Fibroblast of lung (primary cell): Measurements from ENCODE around the gene ITSN1. TPM values are rescaled to one million over a fixed set of nuclear protein-coding genes. Genes with fewer than 3 reads are reported as not detected.
A peak's percentile ranks its signal among the peaks of the same experiment; 100 is the strongest.

ENCODE experiments used
- DNase-seq, 2 donors: peaks; one replicate each; pipeline versions ENCODE4 v3.0.0 to v3.0.0-alpha.2; 2010; ENCODE audit warnings: low read depth in 2 of 2
- H2AFZ ChIP-seq: 2 replicates; pipeline ENCODE4 v1.5.1; 2012; ENCODE audit warnings: low read length, control low read depth, inconsistent platforms
- H3K27ac ChIP-seq: 2 replicates; pipeline ENCODE4 v1.5.1; 2011; ENCODE audit warnings: low read length, control low read depth; ENCODE audit not compliant: insufficient read depth
- H3K27me3 ChIP-seq: 2 replicates; pipeline ENCODE4 v1.5.1; 2011; ENCODE audit warnings: mild to moderate bottlenecking, low read length; ENCODE audit not compliant: control insufficient read depth, insufficient read depth
- H3K36me3 ChIP-seq: 2 replicates; pipeline ENCODE4 v1.5.1; 2011; ENCODE audit warnings: low read length; ENCODE audit not compliant: control insufficient read depth, insufficient read depth
- H3K4me1 ChIP-seq: 2 replicates; pipeline ENCODE4 v1.5.1; 2011; ENCODE audit warnings: low read length; ENCODE audit not compliant: control insufficient read depth, insufficient read depth; ENCODE audit errors: extremely low read depth
- H3K4me2 ChIP-seq: 2 replicates; pipeline ENCODE4 v1.5.1; 2011; ENCODE audit warnings: low read length, control low read depth; ENCODE audit not compliant: insufficient read depth; ENCODE audit errors: extremely low read depth
- H3K4me3 ChIP-seq, 4 experiments: fragments of 200-600 bp in 1 of 4; sonication (generic) in 1 of 4; replicated peaks in 1 of 4; 2 replicates each; pipeline ENCODE4 v1.5.1; 2011 to 2016; ENCODE audit warnings: low read length in 4 of 4, low read depth in 3 of 4, mild to moderate bottlenecking in 3 of 4, control low read depth in 2 of 4, inconsistent platforms in 1 of 4, mixed read lengths in 1 of 4; ENCODE audit not compliant: insufficient read depth in 1 of 4; ENCODE audit errors: control extremely low read depth in 1 of 4
- H3K79me2 ChIP-seq: 2 replicates; pipeline ENCODE4 v1.5.1; 2012; ENCODE audit warnings: mild to moderate bottlenecking, low read length, inconsistent platforms; ENCODE audit not compliant: control insufficient read depth, insufficient read depth
- H3K9ac ChIP-seq: 2 replicates; pipeline ENCODE4 v1.5.1; 2011; ENCODE audit warnings: mild to moderate bottlenecking, low read length, control low read depth; ENCODE audit not compliant: insufficient read depth
- H3K9me3 ChIP-seq: 2 replicates; pipeline ENCODE4 v1.5.1; 2012; ENCODE audit warnings: low read depth, low read length; ENCODE audit not compliant: control insufficient read depth, insufficient read depth
- H4K20me1 ChIP-seq: 2 replicates; pipeline ENCODE4 v1.5.1; 2011; ENCODE audit warnings: low read length; ENCODE audit not compliant: control insufficient read depth, insufficient read depth; ENCODE audit errors: extremely low read depth
- CTCF ChIP-seq, 2 donors: IDR thresholded peaks in 1 of 2; conservative IDR thresholded peaks in 1 of 2; 1 replicate in 1 of 2; 2 replicates in 1 of 2; pipeline ENCODE4 v1.5.1; 2011 to 2012; ENCODE audit warnings: low read length in 2 of 2, control low read depth in 1 of 2, inconsistent platforms in 1 of 2, low read depth in 1 of 2, mild to moderate bottlenecking in 1 of 2
- EZH2 ChIP-seq: IDR thresholded peaks from 2 replicates; pipeline ENCODE4 v1.5.1; 2012; ENCODE audit warnings: low read length, control low read depth, mild to moderate bottlenecking; ENCODE audit errors: missing control alignments
- polyA plus RNA-seq, 2 donors: library from polyadenylated mRNA; depleted of rRNA in 1 of 2; stranded (reverse) in 1 of 2; unstranded in 1 of 2; fragments of >200 nt; gene quantifications; 2 replicates each; pipeline ENCODE4 v1.2.1, GENCODE V29; 2011 to 2012; ENCODE audit warnings: missing spikeins in 1 of 2
- total RNA-seq: library from RNA; depleted of rRNA; stranded (reverse); fragments of >200 nt; gene quantifications from 2 replicates; pipeline ENCODE4 v1.2.1, GENCODE V29; 2014

The ITSN1 gene
- total and polyA plus RNA-seq, 2 donors (not counting 1 experiment from before 2014, with no cell fraction given), result 34.7 to 63.1 TPM

GRCh38 chr21:33801424-33802405, 159.4 kb downstream of the ITSN1 start:
- H3K27me3 ChIP-seq, result no peaks in the 10 kb centered on the region
- TF ChIP-seq CTCF (conservative IDR thresholded peaks at IDR 0.05 in 1 of 2, IDR thresholded peaks at IDR 0.05 in 1 of 2; ENCODE audit: low read depth in 1 of 2, low read length in 2 of 2), result no peak
- H2AFZ ChIP-seq, result no peak overlapping the region
- H3K27ac ChIP-seq, result no peak overlapping the region
- H3K4me2 ChIP-seq, result no peak overlapping the region
- no peaks in the 10 kb centered on the region for H3K9me3 ChIP-seq
- no peaks in the 10 kb centered on the region for H3K79me2 ChIP-seq
- DNase-seq, result peak; percentile 43 to 63
- no peak overlapping the region for H3K4me3 ChIP-seq
- H3K36me3 ChIP-seq, result peaks cover 4% of the 10 kb centered on the region
- H3K9ac ChIP-seq, result no peak overlapping the region
- H3K4me1 ChIP-seq, result no peaks in the 10 kb centered on the region
- H4K20me1 ChIP-seq, result no peaks in the 10 kb centered on the region

GRCh38 chr21:33802481-33802880, 160.2 kb downstream of the ITSN1 start:
- no peaks in the 10 kb centered on the region for H4K20me1 ChIP-seq
- TF ChIP-seq CTCF (conservative IDR thresholded peaks at IDR 0.05 in 1 of 2, IDR thresholded peaks at IDR 0.05 in 1 of 2; ENCODE audit: low read depth in 1 of 2, low read length in 2 of 2) (no peak), EZH2 (no peak)
- H3K27ac ChIP-seq, result no peak overlapping the region
- H3K4me3 ChIP-seq, result no peak overlapping the region
- no peaks in the 10 kb centered on the region for H3K27me3 ChIP-seq
- no peak overlapping the region for H2AFZ ChIP-seq
- no peak overlapping the region for H3K4me2 ChIP-seq
- no peaks in the 10 kb centered on the region for H3K36me3 ChIP-seq
- no peaks in the 10 kb centered on the region for H3K79me2 ChIP-seq
- H3K9me3 ChIP-seq, result no peaks in the 10 kb centered on the region
- H3K4me1 ChIP-seq, result no peaks in the 10 kb centered on the region
- no peak overlapping the region for H3K9ac ChIP-seq
- no peak for DNase-seq

- Histone ChIP-seq H3K27me3 (no peaks in the 10 kb centered on the region), H3K36me3 (peaks cover under 1% of the 10 kb centered on the region), H3K9me3 (no peaks in the 10 kb centered on the region), H3K4me3 (no peak overlapping the region), H4K20me1 (no peaks in the 10 kb centered on the region), H3K4me1 (no peaks in the 10 kb centered on the region), H3K27ac (no peak overlapping the region), H3K4me2 (no peak overlapping the region), H3K79me2 (no peaks in the 10 kb centered on the region), H2AFZ (no peak overlapping the region), H3K9ac (no peak overlapping the region)
- no peak for DNase-seq
- no peak for TF ChIP-seq CTCF (conservative IDR thresholded peaks at IDR 0.05 in 1 of 2, IDR thresholded peaks at IDR 0.05 in 1 of 2; ENCODE audit: low read depth in 1 of 2, low read length in 2 of 2)
- no peak for TF ChIP-seq EZH2
Observed at GRCh38 chr21:33808715-33809367, 166.5 kb downstream of the ITSN1 start.
